NCI-H345 treated with DMSO at 0.1 percent for 48 hours (cell line): Measurements from ENCODE around the gene HDDC3.
"Not testable (repeated sequence)": the region's sequence is repeated elsewhere in the genome, so short reads cannot be mapped to it uniquely, and the experiment has no call there.

ENCODE experiments used
- DNase-seq: peaks from one replicate; lab custom pipeline; 2025; ENCODE audit not compliant: unreplicated experiment; lab: John Stamatoyannopoulos, UW

HDDC3 gene

GRCh38 chr15:90910441-90911301 lies 21.7 kb downstream of the HDDC3 start:
- DNase-seq = no peak

GRCh38 chr15:90909976-90910375 lies 22.4 kb downstream of the HDDC3 start:
- DNase-seq = no peak

- DNase-seq = not testable (repeated sequence)
Observed at GRCh38 chr15:90909449-90909848, 22.9 kb downstream of the HDDC3 start.

- no peak for DNase-seq
Observed at GRCh38 chr15:90907838-90908507, 24.4 kb downstream of the HDDC3 start.

- no peak for DNase-seq
Observed at GRCh38 chr15:90907051-90907660, 25.2 kb downstream of the HDDC3 start.

- no peak for DNase-seq
Observed at GRCh38 chr15:90906181-90906849, 26.0 kb downstream of the HDDC3 start.

- DNase-seq = no peak
Observed at GRCh38 chr15:90905306-90906180, 26.8 kb downstream of the HDDC3 start.

- DNase-seq = no peak
Observed at GRCh38 chr15:90904746-90905145, 27.6 kb downstream of the HDDC3 start.

GRCh38 chr15:90903733-90904536 lies 28.4 kb downstream of the HDDC3 start:
- peak; percentile 17 for DNase-seq

- peak; percentile 17 for DNase-seq
Observed at GRCh38 chr15:90902840-90903732, 29.3 kb downstream of the HDDC3 start, which contains the start of gene MAN2A2. Gene MAN2A2, plus strand, starts transcription at chr15:90903302. Its CDS starts 906 bp downstream, at chr15:90904208.

- peak; percentile 39 for DNase-seq
Observed at GRCh38 chr15:90902040-90902839, 30.1 kb downstream of the HDDC3 start.

- DNase-seq = no peak
Observed at GRCh38 chr15:90901175-90902039, 30.9 kb downstream of the HDDC3 start.

- not testable (repeated sequence) for DNase-seq
Observed at GRCh38 chr15:90897131-90897655, 35.2 kb downstream of the HDDC3 start.

- DNase-seq = no peak
Observed at GRCh38 chr15:90895571-90896117, 36.7 kb downstream of the HDDC3 start.

GRCh38 chr15:90893175-90894090 lies 38.9 kb downstream of the HDDC3 start:
- no peak for DNase-seq
